IMR-90 (cell line): ENCODE results near the gene FNIP2. TPM values are rescaled to one million over a fixed set of nuclear protein-coding genes. Genes with fewer than 3 reads are reported as not detected.

Experiments used
- ATAC-seq: fragments of 200-7000 bp; cut with Tn5 transposase; 2 replicates; pipeline ENCODE4 v1.9.1; 2020; ENCODE audit warnings: low read depth, mild to moderate bottlenecking, moderate library complexity
- BruUV-seq: library from RNA; stranded (reverse); fragments of 400-500 nt; replicated peaks from 2 replicates; lab custom pipeline; 2021; lab: Mats Ljungman, UMichigan
- CTCF ChIA-PET: fragments of 300-600 bp; formaldehyde crosslinking; extraction: SDS; loops from one replicate; lab custom pipeline; 2021; ENCODE audit warnings: antibody characterized with exemption; lab: Yijun Ruan, JAX
- POLR2A ChIA-PET: fragments of 300-600 bp; sonication (Branson Sonifier 250); formaldehyde crosslinking; loops from one replicate; lab custom pipeline; 2022; ENCODE audit warnings: antibody characterized with exemption; ENCODE audit not compliant: unreplicated experiment; lab: Charles Lee
- DNase-seq: peaks from one replicate; pipeline ENCODE4 v3.0.0; 2013
- H2AFZ ChIP-seq: replicated peaks from 2 replicates; pipeline ENCODE3; 2013; ENCODE audit warnings: low read length, mild to moderate bottlenecking; ENCODE audit not compliant: poor library complexity
- H2AK5ac ChIP-seq: 2 replicates; pipeline ENCODE4 v1.6.1; 2013; ENCODE audit warnings: low read depth, low read length, inconsistent platforms
- H2AK9ac ChIP-seq: replicated peaks from 2 replicates; pipeline ENCODE3; 2013; ENCODE audit warnings: mild to moderate bottlenecking, low read depth, low read length, moderate library complexity; ENCODE audit not compliant: poor library complexity
- H2BK120ac ChIP-seq: 2 replicates; pipeline ENCODE4 v1.6.1; 2013; ENCODE audit warnings: low read depth, low read length, inconsistent platforms
- H2BK15ac ChIP-seq: 3 replicates; pipeline ENCODE4 v1.6.1; 2013; ENCODE audit warnings: low read depth, low read length, inconsistent platforms
- H2BK20ac ChIP-seq: 2 replicates; pipeline ENCODE4 v1.6.1; 2013; ENCODE audit warnings: low read depth, mild to moderate bottlenecking, inconsistent platforms, low read length, moderate library complexity
- H2BK5ac ChIP-seq: 2 replicates; pipeline ENCODE4 v1.6.1; 2013; ENCODE audit warnings: mild to moderate bottlenecking, low read depth, low read length, inconsistent platforms; ENCODE audit not compliant: poor library complexity, severe bottlenecking
- H3K14ac ChIP-seq: replicated peaks from 2 replicates; pipeline ENCODE4 v1.6.1; 2013; ENCODE audit warnings: low read depth, low read length, inconsistent platforms
- H3K18ac ChIP-seq: 2 replicates; pipeline ENCODE4 v1.6.1; 2013; ENCODE audit warnings: low read depth, low read length, control low read depth
- H3K23ac ChIP-seq: 2 replicates; pipeline ENCODE4 v1.6.1; 2013; ENCODE audit warnings: low read depth, low read length, inconsistent platforms
- H3K27ac ChIP-seq: 2 replicates; pipeline ENCODE4 v1.5.1; 2013; ENCODE audit warnings: mild to moderate bottlenecking, control low read depth, low read length; ENCODE audit not compliant: insufficient read depth
- H3K27me3 ChIP-seq: 2 replicates; pipeline ENCODE4 v1.6.1; 2013; ENCODE audit warnings: low read length; ENCODE audit not compliant: control insufficient read depth, insufficient read depth
- H3K36me3 ChIP-seq: 2 replicates; pipeline ENCODE4 v1.6.1; 2013; ENCODE audit warnings: low read length, mixed read lengths; ENCODE audit not compliant: control insufficient read depth, insufficient read depth
- H3K4ac ChIP-seq: 2 replicates; pipeline ENCODE4 v1.6.1; 2013; ENCODE audit warnings: low read depth, low read length, inconsistent platforms
- H3K4me1 ChIP-seq: 2 replicates; pipeline ENCODE4 v1.6.1; 2013; ENCODE audit warnings: low read length, mixed read lengths; ENCODE audit not compliant: control insufficient read depth, insufficient read depth
- H3K4me2 ChIP-seq: 2 replicates; pipeline ENCODE4 v1.6.1; 2013; ENCODE audit warnings: low read depth, mild to moderate bottlenecking, control low read depth, low read length, moderate library complexity
- H3K4me3 ChIP-seq: 2 replicates; pipeline ENCODE4 v1.5.1; 2013; ENCODE audit warnings: low read depth, mild to moderate bottlenecking, control low read depth, low read length, moderate library complexity; ENCODE audit not compliant: insufficient read depth
- H3K56ac ChIP-seq: 2 replicates; pipeline ENCODE4 v1.6.1; 2013; ENCODE audit warnings: low read length, inconsistent platforms; ENCODE audit not compliant: insufficient read depth; ENCODE audit errors: extremely low read depth
- H3K79me1 ChIP-seq, 2 experiments: 2 replicates each; pipeline ENCODE4 v1.6.1; 2013; ENCODE audit warnings: low read length in 2 of 2, inconsistent platforms in 1 of 2, low read depth in 1 of 2
- H3K9ac ChIP-seq: 2 replicates; pipeline ENCODE4 v1.6.1; 2013; ENCODE audit warnings: low read depth, low read length, control low read depth
- H3K9me1 ChIP-seq: 2 replicates; pipeline ENCODE4 v1.6.1; 2013; ENCODE audit warnings: low read length, inconsistent platforms; ENCODE audit not compliant: insufficient read depth
- H3K9me3 ChIP-seq: 2 replicates; pipeline ENCODE4 v1.6.1; 2013; ENCODE audit warnings: low read length; ENCODE audit not compliant: control insufficient read depth, insufficient read depth
- H4K20me1 ChIP-seq: 2 replicates; pipeline ENCODE4 v1.6.1; 2013; ENCODE audit warnings: low read length, inconsistent platforms; ENCODE audit not compliant: insufficient read depth
- H4K5ac ChIP-seq: 2 replicates; pipeline ENCODE4 v1.6.1; 2013; ENCODE audit warnings: mild to moderate bottlenecking, low read depth, low read length, control low read depth
- H4K8ac ChIP-seq, 2 experiments: 2 replicates each; pipeline ENCODE4 v1.6.1; 2013; ENCODE audit warnings: low read depth in 2 of 2, low read length in 2 of 2, control low read depth in 1 of 2, inconsistent platforms in 1 of 2
- H4K91ac ChIP-seq: 2 replicates; pipeline ENCODE4 v1.6.1; 2013; ENCODE audit warnings: low read depth, low read length, inconsistent platforms; ENCODE audit not compliant: insufficient read depth
- BHLHE40 ChIP-seq: fragments of 150-350 bp; IDR thresholded peaks from 2 replicates; pipeline ENCODE4 v1.6.1; 2016; ENCODE audit warnings: mild to moderate bottlenecking, low read depth, low read length
- CEBPB ChIP-seq: IDR thresholded peaks from 2 replicates; pipeline ENCODE4 v1.6.1; 2012; ENCODE audit warnings: low read depth, low read length, improper control_type of control experiment
- CHD1 ChIP-seq: IDR thresholded peaks from 2 replicates; pipeline ENCODE4 v1.6.1; 2012; ENCODE audit warnings: low read depth, low read length, improper control_type of control experiment
- CTCF ChIP-seq: conservative IDR thresholded peaks from 2 replicates; pipeline ENCODE4 v1.5.1; 2012; ENCODE audit warnings: mild to moderate bottlenecking, low read depth, low read length, improper control_type of control experiment
- ELK1 ChIP-seq: fragments of 150-350 bp; IDR thresholded peaks from 2 replicates; pipeline ENCODE4 v1.6.1; 2016; ENCODE audit warnings: low read depth, mild to moderate bottlenecking, low read length, moderate library complexity, borderline replicate concordance
- FOS ChIP-seq: fragments of 150-350 bp; IDR thresholded peaks from 2 replicates; pipeline ENCODE4 v1.6.1; 2016; ENCODE audit warnings: low read depth, low read length
- MAFK ChIP-seq: IDR thresholded peaks from 2 replicates; pipeline ENCODE4 v1.6.1; 2012; ENCODE audit warnings: low read depth, low read length, improper control_type of control experiment
- MAZ ChIP-seq: IDR thresholded peaks from 2 replicates; pipeline ENCODE4 v1.6.1; 2012; ENCODE audit warnings: low read depth, mild to moderate bottlenecking, low read length, improper control_type of control experiment, moderate library complexity, borderline replicate concordance
- MXI1 ChIP-seq: IDR thresholded peaks from 2 replicates; pipeline ENCODE4 v1.6.1; 2012; ENCODE audit warnings: low read depth, mild to moderate bottlenecking, low read length, moderate library complexity, borderline replicate concordance
- POLR2A ChIP-seq: IDR thresholded peaks from 2 replicates; pipeline ENCODE4 v1.6.1; 2012; ENCODE audit warnings: mild to moderate bottlenecking, low read depth, low read length
- RAD21 ChIP-seq: IDR thresholded peaks from 2 replicates; pipeline ENCODE4 v1.6.1; 2012; ENCODE audit warnings: low read length, improper control_type of control experiment
- RCOR1 ChIP-seq: IDR thresholded peaks from 2 replicates; pipeline ENCODE4 v1.6.1; 2012; ENCODE audit warnings: mild to moderate bottlenecking, low read length, improper control_type of control experiment; ENCODE audit not compliant: insufficient replicate concordance
- RFX5 ChIP-seq: IDR thresholded peaks from 2 replicates; pipeline ENCODE4 v1.8.0; 2012; ENCODE audit warnings: low read depth, mild to moderate bottlenecking, low read length, moderate library complexity
- SMC3 ChIP-seq: fragments of 150-350 bp; IDR thresholded peaks from 2 replicates; pipeline ENCODE4 v1.6.1; 2016; ENCODE audit warnings: low read depth, mild to moderate bottlenecking, antibody characterized with exemption, low read length, moderate library complexity
- WGBS, 2 experiments: methylation state at CpG; one replicate each; pipeline versions ENCODE4 v1.1.5 to v1.1.7; 2013; ENCODE audit warnings: missing lambda C conversion rate in 2 of 2; ENCODE audit not compliant: insufficient read length in 1 of 2; ENCODE audit errors: extremely low coverage in 2 of 2; 5-methylcytosine and 5-hydroxymethylcytosine counted together
- dilution Hi-C: fragments of 300-500 bp; cut with HindIII; formaldehyde crosslinking; loops from one replicate; pipeline ENCODE4 v1.14.3; 2018; ENCODE audit warnings: low sequenced_read_pairs; ENCODE audit not compliant: unreplicated experiment
- in situ Hi-C: fragments of 300-500 bp; cut with MboI; formaldehyde crosslinking; loops from 3 replicates; pipeline ENCODE4 v1.14.3; 2019; ENCODE audit warnings: low sequenced_read_pairs, inconsistent platforms, mixed read lengths
- intact Hi-C: fragments of 100-400 bp; cut with micrococcal nuclease; formaldehyde crosslinking; loops from 2 replicates; pipeline ENCODE4 v1.10.0; 2022
- polyA plus RNA-seq, 3 experiments: library from polyadenylated mRNA; depleted of rRNA; stranded (reverse); fragments of >200 nt; gene quantifications; 2 replicates each; pipeline ENCODE4 v1.2.3, GENCODE V29; 2012; ENCODE audit warnings: low replicate concordance in 1 of 3
- total RNA-seq: library from RNA; depleted of rRNA; stranded (reverse); fragments of >200 nt; gene quantifications from 2 replicates; pipeline ENCODE4 v1.2.3, GENCODE V29; 2012

The FNIP2 gene
- total and polyA plus RNA-seq, 2 of the 4 experiments (the other 2 are of a cell fraction): 4.7 to 24.6 TPM

GRCh38 chr4:158819942-158820786, 51.3 kb downstream of the FNIP2 start:
- TF ChIP-seq RAD21: no peak
- TF ChIP-seq CTCF: no peak
- no peak for TF ChIP-seq BHLHE40
- no peak for TF ChIP-seq FOS
- no peak for TF ChIP-seq CHD1
- TF ChIP-seq MAZ: no peak
- no peak for TF ChIP-seq RCOR1
- TF ChIP-seq MXI1: no peak
- no peak for TF ChIP-seq ELK1
- no peak for TF ChIP-seq POLR2A
- TF ChIP-seq CEBPB: no peak
- no peak for TF ChIP-seq RFX5
- no peak for TF ChIP-seq SMC3
- TF ChIP-seq MAFK: no peak

More at GRCh38 chr4:158819942-158820786, 51.3 kb downstream of the FNIP2 start:
- intact Hi-C loops: no loop called here
- ChIA-PET POLR2A (no interaction called here), CTCF (no interaction called here)
- dilution Hi-C loops: no loop called here
- Histone ChIP-seq H3K9me1 (peaks cover 13% of the 10 kb centered on the region; the same call in 1 of the 2 replicates), H2AK9ac (no peak overlapping the region), H2BK20ac (peak overlapping the region; percentile 16; the same call in 1 of the 2 replicates), H3K36me3 (no peaks in the 10 kb centered on the region), H2BK5ac (peak overlapping the region; percentile 39), H2BK15ac (no peak overlapping the region), H3K9me3 (no peaks in the 10 kb centered on the region), H3K4ac (peak overlapping the region; percentile 44; the same call in 1 of the 2 replicates), H3K18ac (peak overlapping the region; percentile 55), H3K4me1 (peaks cover 20% of the 10 kb centered on the region), H4K20me1 (no peaks in the 10 kb centered on the region), H3K14ac (peak overlapping the region; percentile 35; the same call in 1 of the 2 replicates), H3K56ac (no peak overlapping the region), H2BK120ac (peak overlapping the region; percentile 38), H3K27ac (no peak overlapping the region), H4K5ac (peak overlapping the region; percentile 39; the same call in 1 of the 2 replicates), H3K4me2 (peak overlapping the region; percentile 63; the same call in 1 of the 2 replicates), H2AFZ (no peak overlapping the region), H4K8ac (peak overlapping the region in 1 of 2 experiments; percentile 4; a peak in 1 of 4 replicates), H2AK5ac (no peak overlapping the region), H3K9ac (no peak overlapping the region), H3K27me3 (no peaks in the 10 kb centered on the region), H3K79me1 (peaks cover 25 to 50% of the 10 kb centered on the region in 2 experiments), H3K23ac (peak overlapping the region; percentile 73; the same call in 1 of the 2 replicates), H4K91ac (no peak overlapping the region), H3K4me3 (no peak overlapping the region)
- DNase-seq (peak; percentile 43), ATAC-seq (peak; percentile 41)
- BruUV-seq: no TSS peak
- 33% methylated on average over 1 of the region's 2 CpGs; no CpG with 5 or more reads in 1 of the 2 experiments for WGBS, 2 experiments
- in situ Hi-C loops: no loop called here
